ENCODE results near the gene LEFTY1.
"Not testable (repeated sequence)": the region's sequence is repeated elsewhere in the genome, so short reads cannot be mapped to it uniquely, and the experiment has no call there.

Gene LEFTY1

DNA sequence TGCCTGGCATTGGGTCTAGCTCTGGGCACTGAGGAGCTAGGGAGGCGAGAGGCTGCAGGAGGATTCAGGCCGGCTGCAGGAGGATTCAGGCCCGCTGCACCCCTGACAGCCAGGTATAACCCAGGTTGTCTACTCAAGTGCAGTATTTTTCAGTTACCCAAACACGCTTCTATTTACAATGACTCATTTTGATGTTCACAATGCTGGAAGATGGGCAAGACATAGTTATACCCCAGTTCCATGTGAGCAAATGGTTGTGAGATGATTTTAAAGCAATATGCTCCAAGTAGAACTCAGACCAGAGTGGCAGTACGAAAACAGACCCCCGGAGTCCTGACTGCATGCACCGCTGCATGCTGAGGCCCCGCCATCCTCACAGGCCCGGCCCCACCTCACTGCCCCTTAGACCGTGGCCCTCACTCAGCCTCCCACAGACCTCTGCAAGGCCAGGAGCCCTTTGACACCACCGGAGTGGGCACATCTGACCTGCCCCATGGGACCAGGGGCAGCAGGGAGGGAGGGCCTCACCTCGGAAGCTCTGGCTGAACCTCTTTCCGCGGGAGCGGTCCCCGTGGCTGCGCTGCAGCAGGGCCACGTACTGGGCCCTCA lies 553 bp downstream of the LEFTY1 start:
- TF ChIP-seq, protein P1, sequence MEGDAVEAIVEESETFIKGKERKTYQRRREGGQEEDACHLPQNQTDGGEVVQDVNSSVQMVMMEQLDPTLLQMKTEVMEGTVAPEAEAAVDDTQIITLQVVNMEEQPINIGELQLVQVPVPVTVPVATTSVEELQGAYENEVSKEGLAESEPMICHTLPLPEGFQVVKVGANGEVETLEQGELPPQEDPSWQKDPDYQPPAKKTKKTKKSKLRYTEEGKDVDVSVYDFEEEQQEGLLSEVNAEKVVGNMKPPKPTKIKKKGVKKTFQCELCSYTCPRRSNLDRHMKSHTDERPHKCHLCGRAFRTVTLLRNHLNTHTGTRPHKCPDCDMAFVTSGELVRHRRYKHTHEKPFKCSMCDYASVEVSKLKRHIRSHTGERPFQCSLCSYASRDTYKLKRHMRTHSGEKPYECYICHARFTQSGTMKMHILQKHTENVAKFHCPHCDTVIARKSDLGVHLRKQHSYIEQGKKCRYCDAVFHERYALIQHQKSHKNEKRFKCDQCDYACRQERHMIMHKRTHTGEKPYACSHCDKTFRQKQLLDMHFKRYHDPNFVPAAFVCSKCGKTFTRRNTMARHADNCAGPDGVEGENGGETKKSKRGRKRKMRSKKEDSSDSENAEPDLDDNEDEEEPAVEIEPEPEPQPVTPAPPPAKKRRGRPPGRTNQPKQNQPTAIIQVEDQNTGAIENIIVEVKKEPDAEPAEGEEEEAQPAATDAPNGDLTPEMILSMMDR (IDR thresholded peaks at IDR 0.05; ENCODE audit: extremely low read depth, insufficient read depth, missing control alignments): no peak
- in situ Hi-C loops (cut with MboI; ENCODE audit: low pct_unique_long_range_greater_than_20kb, low sequenced_read_pairs, unreplicated experiment): no loop called here
- no peak for DNase-seq (ENCODE audit: low spot score)

DNA sequence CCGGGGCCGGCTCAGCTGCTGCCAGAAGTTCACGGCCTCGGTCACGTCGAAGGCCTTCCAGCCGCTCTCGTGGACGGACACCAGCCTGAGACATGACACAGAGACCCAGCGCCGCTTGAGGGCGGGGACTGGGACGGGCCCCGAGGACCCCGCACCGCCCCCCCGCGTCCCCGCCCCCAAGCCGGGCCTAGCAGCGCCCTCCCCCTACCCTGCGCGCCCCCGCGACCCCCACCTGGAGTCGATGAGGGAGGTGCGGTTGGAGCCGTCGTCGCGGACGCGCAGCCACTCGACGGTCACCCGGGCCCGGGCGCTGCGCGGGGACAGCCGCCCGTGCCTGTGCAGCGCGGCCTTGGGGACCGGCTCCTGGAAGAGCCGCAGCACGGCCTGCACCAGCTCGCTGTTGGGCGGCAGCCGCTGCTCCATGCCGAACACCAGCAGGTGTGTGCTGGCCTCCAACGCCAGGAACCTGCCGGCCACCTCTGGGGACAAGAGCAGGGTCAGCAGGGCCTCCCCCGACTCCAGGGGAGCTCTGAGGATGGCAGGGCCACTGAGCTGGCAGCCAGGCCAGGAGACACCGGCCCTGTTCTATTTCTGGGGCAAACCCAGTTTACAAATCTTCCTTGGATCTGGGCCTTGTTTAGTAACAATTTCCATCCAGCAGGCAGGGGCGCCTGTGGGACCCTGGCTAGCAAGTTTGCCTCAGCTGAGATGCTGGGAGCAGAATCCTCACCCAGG lies 1.2 kb downstream of the LEFTY1 start:
- DNase-seq (ENCODE audit: low spot score); in situ Hi-C loops (cut with MboI; ENCODE audit: low pct_unique_long_range_greater_than_20kb, low sequenced_read_pairs, unreplicated experiment): not testable (repeated sequence)

DNA sequence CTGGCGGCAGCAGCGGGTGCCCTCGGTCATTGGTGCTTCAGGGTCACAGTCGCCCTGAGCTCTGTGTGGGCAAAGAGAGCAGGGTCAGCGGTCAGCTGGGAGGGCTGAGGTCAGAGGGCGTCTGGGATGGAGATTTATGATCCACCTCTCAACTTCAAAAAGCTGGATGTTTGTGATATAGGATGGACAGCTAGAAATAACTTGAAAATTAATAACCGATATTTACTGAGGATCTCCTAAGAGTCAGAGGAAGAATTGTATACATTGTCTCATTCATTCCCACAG lies 2.0 kb downstream of the LEFTY1 start:
- DNase-seq (ENCODE audit: low spot score): no peak
- TF ChIP-seq, protein P1 (IDR thresholded peaks at IDR 0.05; ENCODE audit: extremely low read depth, insufficient read depth, missing control alignments): no peak
- in situ Hi-C loops (cut with MboI; ENCODE audit: low pct_unique_long_range_greater_than_20kb, low sequenced_read_pairs, unreplicated experiment): no loop called here

DNA sequence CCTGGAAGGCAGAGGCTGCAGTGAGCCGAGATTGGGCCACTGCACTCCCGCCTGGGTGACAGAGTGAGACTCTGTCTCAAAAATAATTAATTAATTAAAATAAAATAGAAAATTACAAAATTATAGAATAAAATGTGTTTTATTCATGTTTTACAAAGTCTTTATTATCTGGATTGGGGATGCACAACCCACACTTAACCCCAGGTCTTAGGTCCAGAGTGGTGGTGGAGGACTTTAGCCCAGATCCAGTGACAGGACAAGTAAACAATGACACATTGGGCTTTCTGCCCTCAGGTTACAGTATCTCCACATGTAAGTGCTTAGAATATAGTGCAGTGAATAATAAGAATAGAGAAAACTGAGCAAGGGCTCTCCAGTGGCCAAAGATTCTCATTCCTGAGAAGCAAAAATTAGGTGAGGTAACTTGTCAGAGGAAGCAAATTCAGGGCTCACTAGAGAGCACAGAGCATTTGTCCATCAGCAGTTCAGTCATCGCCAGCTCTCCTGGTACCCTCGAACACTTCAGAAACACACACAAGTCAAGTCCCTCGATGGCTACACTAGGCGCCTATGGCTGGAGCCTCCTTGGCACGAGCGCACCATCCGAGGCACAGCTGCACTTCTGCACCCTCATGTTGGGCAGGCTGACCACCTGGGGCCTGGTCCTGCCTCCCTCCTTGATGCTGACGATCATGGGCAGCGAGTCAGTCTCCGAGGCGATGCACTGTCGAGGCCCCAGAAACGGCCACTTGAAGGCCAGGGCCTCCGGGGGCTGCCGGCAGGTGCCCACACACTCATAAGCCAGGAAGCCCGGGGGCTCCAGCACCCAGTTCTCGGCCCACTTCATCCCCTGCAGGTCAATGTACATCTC lies 2.6 kb downstream of the LEFTY1 start:
- DNase-seq (ENCODE audit: low spot score): no peak
- TF ChIP-seq, protein P1 (IDR thresholded peaks at IDR 0.05; ENCODE audit: extremely low read depth, insufficient read depth, missing control alignments): no peak
- in situ Hi-C loops (cut with MboI; ENCODE audit: low pct_unique_long_range_greater_than_20kb, low sequenced_read_pairs, unreplicated experiment): no loop called here

DNA sequence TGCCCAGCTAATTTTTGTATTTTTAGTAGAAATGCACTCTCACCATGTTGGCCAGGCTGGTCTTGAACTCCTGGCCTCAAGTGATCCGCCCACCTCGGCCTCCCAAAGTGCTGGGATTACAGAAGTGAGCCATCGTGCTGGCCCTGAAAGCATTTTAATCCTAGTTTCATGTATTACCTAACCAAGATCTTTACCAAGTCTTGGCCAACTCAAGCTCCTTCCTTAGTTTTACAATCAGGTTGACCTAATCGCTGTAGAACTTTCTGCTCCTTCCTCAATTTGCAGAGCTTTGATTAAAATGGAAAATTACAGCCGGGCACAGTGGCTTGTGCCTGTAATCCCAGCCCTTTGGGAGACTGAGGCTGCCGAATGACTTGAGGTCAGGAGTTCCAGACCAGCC lies 3.6 kb downstream of the LEFTY1 start:
- in situ Hi-C loops (cut with MboI; ENCODE audit: low pct_unique_long_range_greater_than_20kb, low sequenced_read_pairs, unreplicated experiment): no loop called here
- TF ChIP-seq, protein P1 (IDR thresholded peaks at IDR 0.05; ENCODE audit: extremely low read depth, insufficient read depth, missing control alignments): no peak
- DNase-seq (ENCODE audit: low spot score): no peak

DNA sequence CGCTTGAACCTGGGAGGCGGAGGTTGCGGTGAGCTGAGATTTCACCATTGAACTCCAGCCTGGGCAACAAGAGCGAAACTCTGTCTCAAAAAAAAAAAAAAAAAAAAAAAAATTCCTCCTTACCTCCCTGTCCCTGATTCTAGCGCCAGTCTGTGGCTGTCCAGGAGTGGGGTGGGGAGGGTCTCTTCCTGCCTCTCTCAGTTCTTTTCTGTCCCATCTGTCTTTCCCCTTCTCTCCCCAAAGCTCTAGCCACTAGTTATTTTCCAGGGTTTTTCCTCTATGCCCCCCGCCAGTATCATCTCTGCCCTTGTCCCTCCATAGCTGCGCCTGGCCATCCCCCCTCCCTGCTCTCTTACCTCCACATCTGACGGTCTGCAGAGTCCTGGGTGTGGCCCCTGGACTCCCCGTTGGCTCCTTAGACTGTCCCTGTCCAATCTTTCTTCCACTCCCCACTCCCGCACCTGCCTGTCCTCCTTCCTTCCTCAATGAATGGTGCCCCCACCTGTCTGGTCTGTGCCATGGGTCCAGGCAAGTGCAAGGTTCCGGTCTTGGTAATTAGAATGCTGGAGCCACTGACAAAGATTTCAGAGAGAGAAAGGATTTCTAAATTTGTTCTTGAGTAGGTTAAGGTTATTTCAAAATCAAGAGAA lies 5.2 kb downstream of the LEFTY1 start:
- no peak for DNase-seq (ENCODE audit: low spot score)
- in situ Hi-C loops (cut with MboI; ENCODE audit: low pct_unique_long_range_greater_than_20kb, low sequenced_read_pairs, unreplicated experiment): no loop called here
- TF ChIP-seq, protein P1 (IDR thresholded peaks at IDR 0.05; ENCODE audit: extremely low read depth, insufficient read depth, missing control alignments): peak; percentile 10

Measured in GM13977 (cell line).